ENCODE data around the gene RIPOR2.
"Not testable (repeated sequence)": the region's sequence is repeated elsewhere in the genome, so short reads cannot be mapped to it uniquely, and the experiment has no call there.

RIPOR2 gene

DNA sequence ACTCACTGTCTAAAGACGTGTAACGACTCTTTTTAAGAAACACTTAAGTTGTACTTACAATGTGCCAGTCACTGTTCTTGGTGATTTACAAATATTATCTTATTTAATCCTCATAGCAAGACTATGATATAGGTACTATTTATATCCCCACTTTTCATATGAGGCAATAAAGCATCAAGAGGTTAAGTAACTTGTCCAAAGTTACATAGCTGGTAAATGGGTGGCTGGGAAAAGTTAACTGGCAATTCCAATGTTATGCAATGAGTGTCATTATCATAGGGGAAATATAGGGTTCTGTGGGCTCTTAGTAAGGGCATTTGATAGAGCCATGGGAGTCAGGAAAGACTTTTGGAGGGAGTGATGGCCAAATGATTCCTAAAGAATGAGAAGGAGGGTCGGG, 21.4 kb upstream of the RIPOR2 start:
- no peak for DNase-seq (ENCODE audit: low spot score)

DNA sequence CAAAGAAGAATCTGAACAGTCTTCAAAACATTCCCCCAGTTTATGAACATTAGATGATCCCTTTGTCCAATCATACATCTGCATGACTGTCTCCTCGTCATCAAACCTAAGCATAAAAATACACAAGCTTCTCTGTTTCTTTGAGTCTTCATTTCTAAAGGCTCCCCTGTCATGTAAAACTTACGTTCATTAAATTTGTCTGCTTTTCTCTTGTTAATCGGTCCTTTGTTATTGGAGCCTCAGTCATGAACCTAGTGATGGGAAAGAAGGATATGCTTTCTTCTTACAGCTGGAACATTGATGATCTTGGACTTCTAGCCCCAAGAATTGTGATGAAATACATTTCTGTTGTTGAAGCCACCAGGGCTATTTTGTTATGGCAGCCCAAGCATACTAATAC, 18.0 kb upstream of the RIPOR2 start:
- DNase-seq (ENCODE audit: low spot score): no peak

DNA sequence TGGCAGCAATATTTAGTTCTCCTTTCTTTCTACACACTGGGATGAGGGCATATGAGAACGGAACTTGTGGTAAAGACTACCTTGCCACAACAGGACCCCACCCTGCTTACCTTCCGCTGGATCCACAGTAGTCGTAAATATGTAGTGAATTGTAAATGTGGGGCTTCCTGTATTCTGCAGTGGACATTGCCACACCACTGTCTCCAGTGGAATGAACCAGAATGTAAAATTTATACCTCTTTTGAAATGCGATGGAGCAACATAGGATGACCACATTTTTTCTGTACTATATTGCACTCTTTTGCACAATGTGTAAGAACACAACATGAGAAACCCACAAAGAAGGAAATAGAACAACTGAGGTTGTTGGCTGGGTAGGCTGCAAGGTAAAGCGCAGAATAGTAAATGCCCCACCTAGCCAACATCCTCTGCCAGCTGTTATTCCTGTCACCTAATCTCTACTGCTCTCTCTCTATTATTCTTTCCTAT, 16.1 kb upstream of the RIPOR2 start:
- no peak for DNase-seq (ENCODE audit: low spot score)

DNA sequence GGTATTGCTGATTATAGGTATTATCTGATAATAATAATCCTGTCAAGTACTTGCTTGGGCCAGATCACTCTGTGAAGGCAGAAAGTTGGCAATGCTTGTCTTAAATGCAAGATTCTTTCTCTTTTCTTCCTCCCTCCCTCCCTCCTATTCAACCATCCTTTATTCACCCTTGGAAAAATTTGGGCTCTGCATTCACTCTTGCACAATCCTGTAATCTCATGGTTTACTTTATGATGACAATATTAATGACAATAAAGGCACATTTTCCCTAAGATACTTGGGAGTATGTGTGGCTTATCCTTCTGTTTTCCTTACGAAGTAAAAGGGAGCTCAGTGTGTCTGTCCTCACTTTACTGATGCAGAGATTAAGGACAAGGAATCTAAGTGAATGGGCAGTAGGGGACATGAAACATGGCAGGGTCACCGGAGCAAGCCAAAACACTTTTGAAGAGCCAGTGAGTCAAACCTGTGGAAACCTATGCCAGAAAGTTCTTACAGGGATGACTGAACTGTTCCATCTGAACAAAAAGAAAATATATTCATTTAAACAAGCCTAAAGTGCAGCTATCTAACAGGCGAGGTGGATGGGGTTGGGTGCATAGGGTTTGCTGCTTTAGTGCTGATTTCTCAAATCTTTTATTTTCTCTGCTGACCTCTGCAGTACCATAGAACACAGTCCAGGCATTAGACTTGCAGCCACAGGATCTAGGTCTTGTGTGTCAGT, 14.6 kb upstream of the RIPOR2 start:
- DNase-seq (ENCODE audit: low spot score): no peak

DNA sequence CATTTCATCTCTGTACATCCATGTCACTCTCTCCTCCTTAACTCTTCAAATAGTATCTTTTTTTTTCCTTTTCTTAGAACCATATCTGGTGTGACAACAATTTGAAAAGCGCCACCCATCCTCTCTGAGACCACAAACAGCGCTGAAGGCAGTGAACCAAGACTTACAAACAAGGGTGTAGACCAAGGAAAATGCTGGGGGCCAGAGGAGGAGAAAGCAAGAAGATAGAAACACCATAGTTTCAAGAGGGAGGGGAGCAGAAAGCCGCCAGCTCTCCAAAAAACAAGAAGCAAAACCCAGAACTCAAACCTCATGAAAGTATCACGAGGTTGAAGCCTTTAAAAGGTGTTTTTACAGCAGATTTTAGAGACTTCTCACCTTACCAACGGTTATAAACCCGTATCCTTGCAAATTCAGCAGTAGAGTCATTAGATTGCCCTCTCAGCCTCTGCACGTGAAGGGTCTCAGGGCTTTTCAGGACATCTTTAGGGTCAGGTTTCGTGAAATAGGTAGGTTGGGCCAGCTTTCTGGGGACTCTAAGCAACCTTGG, 13.3 kb upstream of the RIPOR2 start:
- no peak for DNase-seq (ENCODE audit: low spot score)

DNA sequence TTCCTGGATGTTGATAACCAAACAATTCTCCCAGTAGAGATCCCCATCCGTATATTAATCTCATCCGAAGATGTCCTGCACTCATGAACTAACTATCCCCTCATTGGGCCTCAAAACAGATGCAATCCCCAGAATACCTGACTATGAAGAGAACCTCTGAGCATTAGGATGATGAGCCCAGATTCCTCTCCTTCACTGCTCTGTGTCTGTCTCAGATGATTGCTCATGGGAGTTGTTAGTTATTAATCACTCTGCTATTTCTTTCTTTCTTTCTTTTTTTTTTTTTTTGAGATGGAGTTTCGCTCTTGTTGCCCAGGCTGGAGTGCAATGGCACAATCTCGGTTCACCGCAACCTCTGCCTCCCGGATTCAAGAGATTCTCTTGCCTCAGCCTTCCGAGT, 12.5 kb upstream of the RIPOR2 start:
- DNase-seq (ENCODE audit: low spot score): not testable (repeated sequence)

DNA sequence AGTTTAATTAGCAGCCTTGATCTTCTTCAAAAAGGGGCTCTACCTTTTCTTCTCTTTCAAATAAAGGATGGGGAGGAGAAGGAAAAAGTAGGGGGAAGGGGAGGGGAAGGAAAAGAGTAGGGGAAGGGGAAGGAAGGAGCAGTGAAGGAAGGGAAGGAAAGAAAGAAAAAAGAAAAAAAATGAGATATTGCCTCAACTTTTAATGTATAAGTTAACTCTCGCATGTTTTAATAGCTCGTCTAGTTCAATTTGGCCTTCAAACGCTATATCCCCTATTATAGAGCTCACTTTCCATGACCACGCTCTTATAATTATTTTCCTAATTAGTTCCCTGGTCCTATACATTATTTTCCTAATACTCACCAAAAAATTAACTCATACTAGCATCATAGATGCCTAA, 11.9 kb upstream of the RIPOR2 start:
- no peak for DNase-seq (ENCODE audit: low spot score)

DNA sequence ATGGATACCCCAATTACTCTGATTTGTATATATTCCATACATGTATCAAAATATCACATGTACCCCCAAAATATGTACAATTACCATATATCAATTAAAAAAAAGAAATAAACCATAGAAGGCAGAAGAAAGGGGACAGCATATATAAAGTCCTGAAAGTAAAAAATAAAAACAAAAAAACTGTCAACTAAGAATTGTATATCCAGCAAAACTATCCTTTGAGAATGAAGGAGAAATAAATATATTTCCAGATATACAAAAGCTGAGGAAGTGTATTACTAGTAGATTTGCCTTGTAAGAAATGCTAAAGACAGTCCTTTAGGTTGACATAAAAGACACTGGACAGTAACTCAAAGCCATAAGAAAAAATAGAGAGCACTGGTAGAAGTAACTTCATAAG, 9.3 kb upstream of the RIPOR2 start:
- no peak for DNase-seq (ENCODE audit: low spot score)

DNA sequence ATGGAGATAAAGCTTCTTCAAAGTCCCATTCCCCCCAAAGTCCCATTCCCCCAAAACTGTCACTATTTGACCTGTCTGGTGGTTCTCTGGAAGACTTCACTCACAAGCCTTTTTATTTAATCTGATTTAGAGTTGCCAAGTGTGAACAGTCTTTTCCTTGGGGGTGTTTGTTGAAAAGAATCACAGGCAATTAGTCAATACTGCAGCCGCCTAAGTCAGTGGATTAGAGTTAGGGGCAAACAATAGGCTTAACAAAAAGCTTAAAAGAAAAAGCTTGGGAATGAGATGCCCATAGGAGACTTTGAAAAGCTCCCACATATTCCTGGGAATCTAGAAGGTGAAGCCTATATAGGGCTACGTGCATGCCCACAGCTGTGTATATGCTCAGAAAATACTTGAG, 8.0 kb upstream of the RIPOR2 start:
- no peak for DNase-seq (ENCODE audit: low spot score)

DNA sequence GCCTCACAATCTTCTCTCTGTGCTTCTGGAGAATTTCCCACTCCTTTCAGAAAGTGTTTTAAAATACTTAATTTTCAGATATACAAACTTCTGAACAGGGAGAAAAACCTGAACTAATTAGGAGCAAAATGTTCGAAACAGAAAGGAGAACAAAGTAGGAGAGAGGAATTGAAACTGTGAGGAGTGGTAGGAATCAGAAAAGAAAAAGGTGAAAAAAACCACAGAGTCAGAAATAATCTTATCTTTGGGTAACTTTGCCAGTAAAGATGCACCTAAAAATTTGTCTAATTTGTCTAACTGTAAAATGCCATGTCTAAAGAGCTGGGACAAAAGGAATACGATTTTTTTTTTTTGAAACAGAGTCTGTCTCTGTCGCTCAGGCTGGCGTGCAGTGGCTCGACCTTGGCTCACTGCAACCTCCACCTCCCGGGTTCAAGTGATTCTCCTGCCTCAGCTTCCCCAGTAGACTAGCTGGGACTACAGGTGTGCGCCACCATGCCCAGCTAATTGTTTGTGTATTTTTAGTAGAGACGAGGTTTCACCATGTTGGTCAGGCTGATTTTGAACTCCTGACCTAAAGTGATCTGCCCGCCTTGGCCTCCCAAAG, 4.7 kb upstream of the RIPOR2 start:
- DNase-seq (ENCODE audit: low spot score): no peak

DNA sequence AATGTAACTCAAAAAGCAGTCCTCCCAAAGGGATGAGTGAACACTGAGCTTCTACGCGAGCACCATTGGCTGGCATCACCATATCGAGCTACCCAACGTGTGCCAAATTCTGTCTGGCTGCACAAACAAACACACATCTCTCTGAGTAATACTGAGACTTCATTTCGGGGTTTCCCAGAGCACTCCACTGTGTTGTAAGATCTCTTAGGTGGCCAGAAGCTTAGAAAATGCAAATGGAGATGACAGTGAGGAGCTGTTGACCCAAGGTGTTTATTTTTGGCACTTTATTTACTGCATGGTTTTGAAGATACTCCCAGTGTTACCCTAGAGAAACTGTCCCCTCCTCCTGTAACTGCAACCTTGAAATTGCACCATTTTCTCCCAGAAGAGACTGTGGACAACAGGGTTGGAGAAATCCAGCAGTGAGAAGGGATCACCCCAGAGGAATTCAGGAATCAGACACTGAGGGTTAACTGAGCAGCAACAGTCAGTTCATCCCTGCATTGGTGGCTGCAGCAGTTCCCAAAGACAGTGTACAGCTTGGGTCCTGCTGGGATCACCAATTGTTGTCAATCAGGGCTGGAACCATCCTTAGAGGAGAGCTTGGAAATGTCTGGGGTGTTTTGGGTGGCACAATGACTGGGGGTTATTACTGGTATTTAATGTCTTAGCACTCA, 1.0 kb upstream of the RIPOR2 start:
- no peak for DNase-seq (ENCODE audit: low spot score)

DNA sequence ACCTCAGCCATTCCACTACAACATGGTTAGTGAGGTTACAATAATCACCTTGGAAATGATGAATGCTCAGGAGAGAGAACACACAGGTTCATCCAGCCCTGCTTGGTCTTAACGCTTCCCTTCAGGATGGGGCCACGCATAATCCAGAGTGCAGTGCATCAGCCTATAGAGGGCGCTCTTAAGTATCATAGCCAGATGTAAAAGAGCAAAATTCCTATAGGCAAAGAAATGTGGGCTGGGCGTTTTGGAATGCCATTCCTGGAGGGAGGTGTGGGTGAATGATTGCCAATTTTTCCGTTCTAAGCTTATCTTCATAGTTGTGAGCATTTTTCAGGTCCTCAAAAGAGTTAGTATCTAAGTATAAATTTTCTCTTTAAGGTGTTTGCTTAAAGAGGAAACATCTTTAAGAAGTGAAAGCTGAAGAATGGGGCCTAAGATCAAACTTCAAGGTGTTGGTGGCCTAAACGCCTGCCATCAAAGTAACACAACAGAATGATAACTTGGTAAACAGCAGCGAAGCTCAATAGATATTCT, 1.8 kb downstream of the RIPOR2 start:
- DNase-seq (ENCODE audit: low spot score): peak; percentile 23

DNA sequence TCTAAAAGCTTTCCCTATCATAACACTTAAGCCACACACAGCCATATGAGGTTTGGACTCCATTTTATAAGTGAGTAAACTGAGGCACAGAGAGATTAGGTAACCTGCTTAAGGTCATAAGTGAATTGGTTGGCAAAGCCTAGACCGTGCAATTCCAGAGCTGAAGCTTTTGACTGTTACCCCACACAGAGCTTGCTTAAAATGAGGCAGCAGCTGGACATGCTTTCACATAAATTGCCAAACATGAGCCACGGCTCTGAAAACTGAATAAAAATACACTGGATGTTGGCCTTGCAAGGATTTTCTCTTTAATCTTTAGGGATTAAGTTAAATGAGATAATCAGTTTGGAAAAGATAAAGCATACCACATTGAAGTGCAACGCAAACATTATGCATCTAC, 2.5 kb downstream of the RIPOR2 start:
- no peak for DNase-seq (ENCODE audit: low spot score)

DNA sequence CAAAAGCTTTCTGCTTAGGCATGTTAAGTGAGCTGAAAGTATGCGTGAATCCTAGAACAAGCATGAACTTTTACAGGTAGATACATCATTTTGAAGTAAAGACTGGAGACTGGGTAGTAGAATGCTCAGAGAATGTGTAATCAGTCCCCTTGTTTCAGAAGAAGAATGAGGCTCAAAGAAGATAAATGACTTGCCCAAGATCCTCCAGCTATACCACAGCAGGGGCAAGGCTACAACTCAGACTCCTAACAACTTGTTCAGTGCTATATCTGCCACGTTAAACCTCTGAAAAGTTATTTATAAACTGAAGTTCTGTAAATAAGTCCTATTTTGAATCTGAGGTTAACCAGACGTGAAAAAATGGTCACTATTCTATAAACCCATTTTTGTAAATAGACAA, 2.9 kb downstream of the RIPOR2 start:
- no peak for DNase-seq (ENCODE audit: low spot score)

DNA sequence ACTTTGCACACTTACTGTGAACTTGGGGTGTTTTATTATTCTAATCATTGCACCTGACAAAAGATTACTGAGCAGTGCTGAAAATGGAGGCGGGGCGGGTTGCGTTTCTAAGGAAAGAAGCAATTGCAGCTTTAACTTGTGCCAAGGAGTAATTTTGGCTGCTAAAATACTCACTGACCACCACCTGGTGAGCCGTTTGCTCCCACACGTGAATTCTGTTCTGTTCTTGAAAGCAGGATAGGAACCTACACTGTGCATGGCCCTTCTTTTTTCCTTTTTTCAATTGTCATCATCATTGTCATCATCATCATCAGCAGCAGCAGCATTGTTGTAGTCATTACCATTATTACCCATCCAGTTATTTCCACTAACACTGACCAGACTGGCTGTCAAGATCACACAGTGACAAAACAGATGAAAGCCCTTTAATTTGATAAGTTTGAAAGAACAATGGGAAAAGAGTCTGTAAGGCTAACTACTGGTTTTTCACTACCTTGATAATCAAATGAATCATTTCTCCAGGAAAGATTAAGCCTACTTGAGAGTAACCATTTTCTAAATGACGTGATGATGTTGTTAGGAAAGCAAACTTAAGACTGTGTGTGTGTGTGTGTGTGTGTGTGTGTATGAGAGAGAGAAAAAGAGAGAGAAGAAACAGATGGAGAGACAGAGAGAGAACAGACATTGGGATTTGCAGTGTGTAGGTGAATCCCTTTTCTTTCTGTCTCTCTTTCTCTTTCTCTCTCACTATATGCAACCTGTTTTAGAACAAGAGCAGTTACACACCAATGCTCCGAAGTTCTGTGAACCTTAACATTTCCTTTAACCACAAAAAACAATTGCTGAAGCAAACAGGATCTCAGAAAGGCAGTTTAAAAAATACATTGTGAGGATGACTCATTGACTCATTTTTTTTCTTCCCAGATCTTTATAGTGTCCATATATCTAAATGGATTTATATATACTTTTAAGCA, 3.8 kb downstream of the RIPOR2 start:
- DNase-seq (ENCODE audit: low spot score): no peak

DNA sequence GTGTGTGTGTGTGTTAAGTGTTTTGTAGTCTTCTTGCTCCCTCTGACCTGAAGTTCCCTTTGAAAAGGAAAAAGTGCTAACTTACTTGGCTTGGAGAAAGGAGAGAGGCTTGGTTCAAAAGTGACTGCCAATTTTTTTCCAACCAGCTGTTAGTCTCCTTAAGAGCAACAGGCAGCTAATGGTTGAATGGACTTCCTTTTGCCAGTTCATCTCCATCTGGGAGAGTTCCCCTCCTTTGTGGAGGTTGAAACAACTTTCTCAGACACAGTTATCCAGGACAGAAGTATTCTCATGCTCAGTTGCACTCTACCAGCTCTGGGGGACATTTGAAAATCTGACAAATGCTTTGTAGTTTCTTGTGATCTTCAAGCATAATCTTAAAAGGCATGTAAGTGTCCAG, 4.5 kb downstream of the RIPOR2 start:
- DNase-seq (ENCODE audit: low spot score): no peak

DNA sequence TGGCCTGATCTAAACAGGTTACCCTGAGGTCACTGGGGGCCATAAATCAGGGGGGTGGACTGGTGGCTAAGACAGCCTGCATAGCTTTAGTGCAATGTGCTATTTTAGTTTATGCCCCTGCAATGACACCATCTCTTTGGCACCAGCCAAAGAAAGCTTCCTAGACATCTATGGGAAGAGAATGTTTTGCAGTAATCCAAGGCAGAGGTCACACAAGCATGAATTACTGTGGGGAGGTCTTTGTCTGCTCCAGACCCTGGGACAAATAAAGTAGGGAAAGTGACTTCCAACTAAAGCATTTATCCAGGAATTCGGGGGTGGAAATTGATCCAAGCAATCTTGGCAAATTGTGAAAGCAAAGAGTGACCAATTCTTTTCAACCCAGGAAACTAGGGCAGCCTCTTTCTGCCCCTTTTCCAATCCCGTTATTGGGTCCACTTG, 5.3 kb downstream of the RIPOR2 start:
- no peak for DNase-seq (ENCODE audit: low spot score)

DNA sequence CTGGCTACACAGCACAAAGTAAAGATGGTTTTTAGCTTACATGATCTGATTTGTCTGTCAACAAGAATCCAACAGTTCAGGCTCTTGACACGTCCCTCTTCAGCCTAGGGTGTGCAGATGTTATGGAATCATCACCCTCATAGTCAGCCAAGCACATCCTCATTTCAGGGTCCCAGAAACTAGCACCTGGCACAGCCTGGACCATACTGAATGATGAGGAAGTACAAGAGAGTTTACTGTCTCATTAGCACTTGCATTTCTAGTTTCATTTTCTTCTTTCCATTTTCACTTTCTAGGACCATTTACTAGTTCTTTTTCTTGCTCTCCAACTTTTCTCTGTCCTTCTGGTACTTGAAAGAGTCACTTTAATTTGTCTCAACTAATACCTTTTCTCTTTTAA, 6.5 kb downstream of the RIPOR2 start:
- DNase-seq (ENCODE audit: low spot score): no peak

DNA sequence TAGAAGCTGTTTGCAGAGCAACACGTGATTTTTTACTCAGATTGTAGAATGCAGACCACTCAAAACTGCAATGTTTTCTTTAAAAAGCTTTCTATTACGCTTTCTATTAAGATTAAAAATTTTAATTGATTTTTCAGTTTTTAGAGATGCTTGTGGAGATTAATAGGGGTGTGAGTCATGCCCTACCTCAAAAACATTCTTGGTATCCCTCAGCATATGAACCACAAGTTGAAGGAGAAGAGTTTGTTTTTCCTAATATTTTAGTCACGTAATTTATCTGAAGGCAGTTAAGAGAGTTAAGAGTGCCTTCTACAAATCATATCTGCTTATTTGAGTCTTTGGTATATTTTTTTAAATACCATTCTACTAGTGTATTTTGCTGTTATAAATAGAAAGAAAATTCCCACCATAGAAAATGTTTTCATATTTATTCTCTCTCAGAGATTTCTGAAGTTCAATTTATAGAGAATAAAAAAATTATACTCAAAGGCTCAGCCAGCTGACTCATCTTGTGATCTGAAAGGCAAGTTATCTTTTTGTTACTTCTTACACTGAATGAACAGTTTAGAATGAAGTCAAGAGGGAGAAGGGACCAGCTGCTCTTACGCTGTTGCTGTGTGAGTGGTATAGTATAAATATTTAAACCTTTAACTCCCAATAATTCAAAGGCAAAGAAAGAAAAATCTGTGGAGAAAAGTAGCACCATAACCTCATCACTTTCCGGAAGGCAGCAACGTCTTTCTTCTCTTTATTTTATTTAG, 7.6 kb downstream of the RIPOR2 start:
- no peak for DNase-seq (ENCODE audit: low spot score)

DNA sequence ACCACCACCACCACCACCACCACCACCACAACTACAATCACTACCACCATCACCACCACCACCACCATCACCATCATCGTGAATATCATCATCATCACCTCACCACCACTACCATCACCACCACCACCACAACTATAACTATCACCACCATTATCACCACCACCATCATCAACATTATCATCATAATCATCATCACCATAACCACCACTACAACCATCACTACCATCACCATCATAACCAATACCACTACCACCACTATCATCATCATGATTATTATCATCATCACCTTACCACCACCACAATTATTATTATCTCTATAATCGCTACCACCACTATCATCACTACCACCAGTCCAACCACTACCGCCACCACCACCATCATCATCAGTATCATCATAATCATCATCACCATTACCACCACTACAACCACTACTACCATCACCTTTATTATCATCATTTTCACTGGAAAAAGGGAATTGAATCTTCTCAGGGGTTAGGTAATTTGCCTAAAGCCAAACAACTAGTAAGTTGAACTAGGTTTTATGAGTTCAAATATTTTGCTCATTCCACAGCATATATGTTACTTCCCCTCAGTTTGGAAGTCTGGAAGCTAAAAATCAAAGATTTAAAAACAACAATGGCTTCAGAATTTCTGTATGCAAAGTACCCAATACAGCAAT, 8.3 kb downstream of the RIPOR2 start:
- DNase-seq (ENCODE audit: low spot score): no peak

Data from RKO (cell line).